ENCODE data around the gene IGSF22. TPM values are rescaled to one million over a fixed set of nuclear protein-coding genes. Genes with fewer than 3 reads are reported as not detected.
"Not testable (repeated sequence)": the region's sequence is repeated elsewhere in the genome, so short reads cannot be mapped to it uniquely, and the experiment has no call there.

The IGSF22 gene
- total and polyA plus RNA-seq, 2 of the 8 experiments (the other 6 are each of a cell fraction or from before 2014, with no cell fraction given), result 0.14 TPM; not detected in 1

DNA sequence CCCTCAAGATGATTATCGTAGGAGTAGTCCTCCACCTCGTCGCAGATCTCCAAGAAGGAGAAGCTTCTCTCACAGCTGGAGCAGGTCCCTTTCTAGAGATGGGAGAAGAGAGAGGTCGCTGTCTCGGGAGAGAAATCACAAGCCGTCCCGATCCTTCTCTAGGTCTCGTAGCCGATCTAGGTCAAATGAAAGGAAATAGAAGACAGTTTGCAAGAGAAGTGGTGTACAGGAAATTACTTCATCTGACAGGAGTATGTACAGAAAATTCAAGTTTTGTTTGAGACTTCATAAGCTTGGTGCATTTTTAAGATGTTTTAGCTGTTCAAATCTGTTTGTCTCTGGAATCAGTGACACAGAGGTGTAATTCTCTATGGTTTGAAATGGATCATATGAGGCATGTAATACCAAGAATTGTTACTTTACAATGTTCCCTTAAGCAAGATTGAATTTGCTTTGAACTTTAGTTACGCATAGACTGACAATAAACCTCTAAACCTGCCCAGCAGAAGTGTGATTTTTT is 60.6 kb downstream of the IGSF22 start:
- H3K27ac ChIP-seq (ENCODE audit: low read depth, low read length); H4K20me1 ChIP-seq (replicated peaks in 1 of 2; ENCODE audit: control insufficient read depth in 1 of 2, insufficient read depth in 2 of 2, low read length in 2 of 2); H3K23me2 ChIP-seq (ENCODE audit: low read depth, low read length); H3K18ac ChIP-seq (ENCODE audit: extremely low read depth, low read length); H2BK120ac ChIP-seq (replicated peaks; ENCODE audit: low read depth, low read length); H2BK5ac ChIP-seq (ENCODE audit: low read depth, low read length); H2BK15ac ChIP-seq (ENCODE audit: low read length); H3K9ac ChIP-seq (replicated peaks in 1 of 4; ENCODE audit: extremely low read depth in 1 of 4, low read depth in 3 of 4, low read length in 3 of 4); FAIRE-seq; H3K14ac ChIP-seq (ENCODE audit: insufficient read length); H4K5ac ChIP-seq (ENCODE audit: insufficient read length, low read depth, low read length); H3K9me3 ChIP-seq (ENCODE audit: insufficient read depth in 2 of 2, low read depth in 1 of 2, low read length in 1 of 2); H2AFZ ChIP-seq (ENCODE audit: low read length); H3K4me2 ChIP-seq (ENCODE audit: insufficient read depth in 1 of 2, low read depth in 2 of 2, low read length in 2 of 2); H3K79me1 ChIP-seq (ENCODE audit: low read depth, low read length); H3K4ac ChIP-seq (replicated peaks; ENCODE audit: insufficient read length, low read depth, low read length); POLR2A ChIA-PET (ENCODE audit: partially characterized antibody); DNase-seq (ENCODE audit: low read depth in 1 of 2, low spot score in 2 of 2); H2BK12ac ChIP-seq (ENCODE audit: low read depth, low read length); H3K23ac ChIP-seq (ENCODE audit: insufficient read length); H4K8ac ChIP-seq (ENCODE audit: extremely low read depth, insufficient read depth, low read length); H3K36me3 ChIP-seq (ENCODE audit: control insufficient read depth in 2 of 4, insufficient read depth in 4 of 4, low read length in 3 of 4); H3K4me1 ChIP-seq (replicated peaks in 1 of 4; ENCODE audit: control insufficient read depth in 3 of 4, insufficient read depth in 4 of 4, low read length in 3 of 4); H3K79me2 ChIP-seq (ENCODE audit: control insufficient read depth in 1 of 2, insufficient read depth in 2 of 2, low read length in 2 of 2); H3K27me3 ChIP-seq (replicated peaks in 1 of 4; ENCODE audit: control insufficient read depth in 3 of 4, extremely low read depth in 1 of 4, insufficient read depth in 3 of 4, low read length in 3 of 4); H2BK20ac ChIP-seq (ENCODE audit: low read length); H3K4me3 ChIP-seq (ENCODE audit: extremely low read depth in 1 of 4, insufficient read depth in 2 of 4, low read depth in 3 of 4, low read length in 4 of 4); H2AK5ac ChIP-seq (ENCODE audit: low read depth, low read length); H3K56ac ChIP-seq (replicated peaks; ENCODE audit: insufficient read length, low read depth, low read length); H4K91ac ChIP-seq (replicated peaks; ENCODE audit: insufficient read length, low read length): not testable (repeated sequence)
- CTCF ChIA-PET (ENCODE audit: partially characterized antibody), result interaction anchor here (1.9 kb wide), 1 partner anchor 99 kb away, joined by 5 read pairs; no protein-coding TSS in a partner anchor
- WGBS, 2 experiments (ENCODE audit: extremely low coverage in 1 of 2, insufficient coverage in 1 of 2, insufficient read length in 1 of 2, insufficient replicate concordance in 2 of 2, low coverage in 1 of 2, low lambda C conversion rate in 2 of 2, missing lambda C conversion rate in 1 of 2), result 91% methylated on average over 8 of the region's 10 CpGs; no CpG with 5 or more reads in 1 of the 2 experiments
